Esophagus mucosa (tissue), 1 donor: ENCODE data around the gene TCF15. TPM values are rescaled to one million over a fixed set of nuclear protein-coding genes. Genes with fewer than 3 reads are reported as not detected.

Experiments used
- ATAC-seq: fragments of 200-7000 bp; cut with Tn5 transposase; one replicate; pipeline ENCODE4 v1.9.1; 2020
- total RNA-seq: library from RNA; stranded (reverse); gene quantifications from one replicate; pipeline ENCODE4 v1.2.4, GENCODE V29; 2023
- donor health status: DM: yes; HTN: yes; CAD: no.

TCF15 gene
- total RNA-seq, 1 donor from 2014 or later = not detected

DNA sequence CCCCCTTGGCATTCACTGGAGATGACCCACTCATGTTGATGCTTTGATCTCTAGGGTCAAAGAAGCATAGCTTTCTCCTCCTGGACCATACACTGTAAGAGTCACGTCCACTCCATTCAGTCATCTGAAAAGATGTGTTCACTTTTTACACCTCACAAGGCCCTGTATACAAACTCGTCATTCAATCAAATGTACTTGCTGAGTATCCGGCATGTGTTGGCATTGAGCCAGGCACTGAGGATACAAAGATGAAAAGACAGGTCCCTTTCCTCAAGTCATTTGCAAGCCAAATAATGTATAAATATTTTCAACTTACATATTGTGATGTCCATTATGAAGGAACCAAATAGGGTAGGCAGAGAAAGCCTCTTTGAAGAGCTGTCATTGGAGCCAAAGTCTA is 34.0 kb downstream of the TCF15 start:
- no peak for ATAC-seq

DNA sequence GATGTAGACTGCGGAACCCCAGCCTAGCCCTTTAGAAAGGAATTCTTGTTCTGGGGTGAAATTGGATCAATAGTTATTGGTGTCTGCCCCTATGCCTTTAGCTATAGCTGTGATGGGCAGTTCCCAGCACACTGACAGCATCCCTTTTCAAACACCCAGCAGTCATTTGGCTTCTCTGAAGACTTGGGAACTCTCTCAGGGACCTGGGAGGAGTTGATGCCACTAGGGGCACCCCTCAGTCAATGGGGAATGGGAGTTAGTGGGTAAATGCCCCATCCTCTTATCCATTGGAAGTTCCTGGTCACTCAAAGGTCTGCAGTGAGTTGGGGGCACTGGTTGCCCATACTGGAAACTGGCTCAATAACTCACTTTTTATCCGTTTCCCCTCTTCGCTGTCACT is 34.9 kb downstream of the TCF15 start:
- ATAC-seq = no peak

DNA sequence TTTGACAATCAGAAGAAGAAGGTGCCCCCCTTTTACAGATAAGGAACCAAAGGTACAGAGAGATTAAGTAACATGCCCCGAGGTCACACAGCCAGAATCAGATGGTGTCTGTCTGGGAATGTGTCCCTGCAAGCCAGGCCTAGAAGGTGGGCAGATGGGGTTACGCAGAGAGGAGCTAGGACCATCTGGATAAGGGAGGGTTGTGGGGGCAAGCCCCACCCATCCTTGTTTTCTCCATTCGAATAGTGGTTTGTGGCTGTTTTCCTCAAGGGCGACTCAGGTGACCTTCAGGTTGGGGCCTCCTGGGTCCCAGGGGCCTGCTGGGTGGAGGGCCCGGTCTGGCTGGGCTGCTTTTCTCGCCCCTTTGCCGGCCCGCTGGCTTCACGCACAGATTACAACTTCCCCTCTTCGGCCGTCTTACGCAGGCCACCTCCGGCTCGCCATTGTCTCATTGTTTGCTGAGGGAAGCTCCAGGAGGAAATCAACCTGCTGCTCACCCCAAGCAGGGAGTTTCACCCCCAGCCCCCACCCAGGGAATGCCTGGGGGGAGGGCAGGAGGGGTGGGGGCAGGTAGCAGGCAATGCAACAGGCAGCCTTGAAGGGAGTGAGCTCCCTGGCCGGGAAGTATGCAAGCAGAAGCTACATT is 35.7 kb downstream of the TCF15 start:
- no peak for ATAC-seq

DNA sequence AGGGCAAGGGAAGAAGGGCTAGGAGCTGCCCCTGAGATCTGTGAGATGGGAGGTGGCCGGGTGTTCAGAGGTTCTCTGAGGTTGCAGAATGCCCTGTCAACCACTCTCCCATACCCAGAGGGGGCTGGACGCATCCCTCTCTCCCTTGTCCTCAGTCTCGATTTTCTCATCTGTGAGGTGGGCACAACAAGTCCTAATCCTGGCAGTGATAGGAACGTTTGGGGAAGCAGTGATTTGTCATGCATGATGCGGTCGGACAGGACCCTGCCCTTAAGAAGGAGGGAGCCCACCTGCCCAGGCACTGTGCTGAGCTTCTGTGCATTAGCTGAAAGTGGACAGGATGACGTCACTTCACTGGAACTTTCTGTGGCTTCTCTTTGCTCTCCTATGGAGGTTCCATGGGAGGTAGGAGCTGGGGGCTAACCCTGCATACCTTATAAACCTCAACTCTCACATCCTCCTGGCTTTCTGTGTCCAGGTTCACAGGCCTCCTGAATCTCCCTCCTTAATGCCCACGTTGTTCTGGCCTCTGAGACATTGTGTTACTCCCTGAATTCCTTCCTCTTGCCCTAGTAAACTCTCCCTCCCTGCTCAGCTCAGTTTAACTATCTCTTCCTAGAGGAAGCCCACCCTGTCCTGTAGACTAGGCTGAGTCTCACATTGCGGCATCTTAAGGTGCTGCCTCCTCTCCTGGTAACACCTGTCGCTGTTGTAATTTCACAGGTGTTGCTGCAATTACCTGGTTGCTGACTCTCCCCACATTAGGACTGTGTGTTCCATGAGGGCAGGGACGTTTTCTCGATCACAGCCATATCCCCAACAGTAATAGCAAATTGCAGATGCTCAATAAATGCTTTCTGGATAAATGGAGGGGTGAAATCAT is 36.5 kb downstream of the TCF15 start:
- no peak for ATAC-seq

DNA sequence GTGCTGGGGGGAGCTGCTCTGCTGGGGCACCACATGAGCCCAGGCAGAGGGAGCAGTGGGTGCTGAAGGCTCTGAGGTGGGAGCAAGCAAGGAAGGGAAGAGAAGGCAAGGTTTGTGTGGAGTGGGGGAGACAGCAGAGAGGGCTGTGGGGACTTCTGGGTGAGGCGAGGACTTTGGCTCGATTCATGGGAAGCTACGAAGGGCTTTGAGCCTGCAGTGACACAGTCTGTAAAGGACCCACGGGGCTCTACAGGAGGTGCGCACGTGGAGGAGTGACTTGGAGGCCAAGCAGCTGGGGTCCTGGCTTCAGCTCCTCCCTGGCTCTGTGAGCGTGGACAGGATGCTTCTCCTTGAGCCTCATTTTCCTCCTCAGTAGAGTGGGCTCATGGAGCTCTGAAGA is 37.4 kb downstream of the TCF15 start:
- ATAC-seq = no peak

DNA sequence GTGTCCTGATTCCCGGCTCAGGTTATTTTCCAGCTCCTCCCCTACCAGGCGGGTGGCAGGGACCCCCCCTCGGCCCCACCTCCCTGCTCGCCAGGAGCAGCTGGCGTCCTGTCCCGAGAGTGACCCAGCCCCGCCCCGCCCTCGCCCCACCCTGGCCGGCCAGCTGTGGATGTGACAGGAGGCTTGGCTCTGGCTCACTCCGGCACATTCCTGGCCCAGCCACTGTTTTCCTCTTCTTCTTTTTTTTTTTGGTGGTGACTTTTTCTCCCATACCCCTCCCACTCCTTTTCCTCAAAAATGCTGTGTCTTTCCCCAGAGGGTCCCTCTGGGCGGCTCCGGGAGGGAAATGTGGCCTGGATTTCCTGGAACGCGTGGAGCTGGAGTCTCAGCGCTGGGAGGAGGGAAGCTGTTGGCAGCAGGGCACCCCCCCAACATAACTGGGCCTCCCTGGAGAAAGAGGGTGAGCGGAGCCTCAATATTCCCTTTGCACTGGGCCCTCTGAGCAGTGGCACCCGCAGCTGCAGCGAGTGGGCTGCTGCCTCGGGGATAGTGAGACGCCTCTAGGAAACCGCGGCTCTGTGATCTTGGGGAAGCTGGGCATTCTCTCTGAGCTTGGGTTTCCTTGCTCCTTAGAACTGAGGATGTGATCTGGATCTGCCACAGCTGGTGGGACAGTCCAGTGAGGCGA is 38.2 kb downstream of the TCF15 start:
- ATAC-seq = peak; percentile 79

DNA sequence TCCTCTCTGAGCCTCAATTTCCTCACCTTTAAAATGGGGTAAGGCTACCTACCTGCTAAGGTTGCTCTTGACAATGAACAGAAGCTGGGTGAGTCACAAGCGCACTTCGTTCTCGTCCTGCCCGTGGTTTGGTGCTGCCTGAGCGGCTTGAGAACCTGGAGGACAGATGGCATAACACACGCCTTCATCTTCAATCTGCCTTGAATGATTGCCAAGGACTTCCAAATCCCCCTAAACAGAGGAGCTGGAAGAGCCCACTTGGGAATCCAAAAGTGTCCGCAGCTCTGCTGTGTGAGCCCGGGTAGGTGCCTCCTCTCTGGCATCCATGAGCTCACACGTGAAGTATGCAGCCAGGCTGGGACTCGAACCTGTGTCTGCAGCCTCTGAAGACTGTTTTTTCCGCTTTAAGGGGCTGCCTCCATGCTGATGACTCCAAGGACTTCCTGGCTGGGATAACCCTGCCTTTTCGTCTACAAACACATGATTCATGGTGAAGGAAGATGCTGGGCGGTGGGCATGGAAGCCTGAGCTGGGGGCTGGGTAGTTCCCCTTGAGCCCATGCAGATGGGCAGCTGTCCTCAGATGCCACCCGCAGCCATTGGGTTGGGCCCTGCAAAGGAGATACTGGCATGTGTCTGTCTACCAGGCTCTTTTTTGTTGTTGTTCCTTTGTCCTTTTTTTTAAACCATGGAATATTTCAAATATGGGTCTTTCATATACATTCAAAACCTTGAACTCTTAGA is 41.3 kb downstream of the TCF15 start:
- ATAC-seq = peak; percentile 19

DNA sequence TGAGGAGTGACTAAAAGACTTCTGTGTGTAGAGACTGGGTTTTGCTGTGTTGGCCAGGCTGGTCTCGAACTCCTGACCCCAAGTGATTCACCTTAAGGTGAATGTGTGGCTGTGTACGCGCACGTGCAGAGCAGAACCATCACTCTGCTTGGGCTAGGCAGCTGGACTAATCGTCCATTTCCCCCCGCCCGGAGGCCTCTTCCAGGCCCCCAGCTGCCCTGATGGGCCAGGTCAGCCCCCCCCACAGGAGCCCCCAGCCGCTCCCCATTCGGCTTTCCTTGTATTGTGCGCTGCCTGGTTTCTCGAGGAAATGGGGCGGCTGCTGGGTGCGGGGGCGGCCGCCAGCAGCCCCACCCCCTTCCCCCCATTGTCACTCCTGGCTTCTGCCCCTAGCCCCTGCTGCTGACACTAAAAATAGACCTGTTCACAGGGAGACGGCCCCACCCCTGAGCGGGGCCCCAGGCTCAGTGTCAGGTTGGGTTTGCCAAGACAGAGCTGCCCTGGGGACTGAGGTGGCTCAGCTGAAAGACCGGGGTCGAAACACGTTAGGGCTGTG is 41.9 kb downstream of the TCF15 start:
- peak; percentile 57 for ATAC-seq

DNA sequence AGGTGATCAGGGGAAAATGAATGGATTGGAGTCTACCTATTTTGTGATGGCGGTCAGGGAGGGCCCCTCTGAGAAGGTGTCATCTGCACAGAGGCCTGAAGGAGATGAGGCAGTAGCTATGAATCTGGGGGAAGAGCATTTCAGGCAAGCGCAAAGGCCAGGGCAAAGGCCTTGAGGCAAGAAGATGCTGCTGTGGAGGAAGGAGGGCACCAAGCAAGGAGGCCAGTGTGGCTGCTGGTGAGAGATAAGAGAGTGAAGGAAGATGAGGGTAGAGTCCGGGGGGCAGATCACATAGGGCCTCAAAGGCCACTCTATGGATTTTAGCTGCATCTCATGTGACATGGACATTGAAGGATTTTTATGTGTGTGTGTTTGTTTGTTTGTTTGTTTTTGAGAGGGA is 45.9 kb downstream of the TCF15 start:
- ATAC-seq = no peak

DNA sequence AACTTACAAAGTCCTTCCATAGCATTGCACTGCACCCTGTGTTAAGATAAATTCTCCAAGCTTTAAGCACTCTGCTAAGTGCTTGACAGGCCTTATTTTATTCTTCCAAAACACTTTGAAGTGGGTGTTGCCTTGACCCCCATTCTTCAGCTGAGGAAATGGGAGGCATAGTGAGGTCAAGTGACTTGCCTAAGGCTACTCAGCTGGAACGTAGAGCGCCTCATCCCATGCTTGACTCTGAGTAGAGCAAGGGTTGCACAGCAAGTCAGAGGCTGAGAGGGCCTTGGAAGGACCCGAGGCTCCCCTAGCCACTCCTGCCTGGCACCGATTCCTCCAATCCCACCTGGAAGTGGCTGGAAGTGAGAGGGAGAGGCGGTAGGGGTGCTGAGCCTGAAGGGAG is 46.9 kb downstream of the TCF15 start:
- ATAC-seq = no peak

DNA sequence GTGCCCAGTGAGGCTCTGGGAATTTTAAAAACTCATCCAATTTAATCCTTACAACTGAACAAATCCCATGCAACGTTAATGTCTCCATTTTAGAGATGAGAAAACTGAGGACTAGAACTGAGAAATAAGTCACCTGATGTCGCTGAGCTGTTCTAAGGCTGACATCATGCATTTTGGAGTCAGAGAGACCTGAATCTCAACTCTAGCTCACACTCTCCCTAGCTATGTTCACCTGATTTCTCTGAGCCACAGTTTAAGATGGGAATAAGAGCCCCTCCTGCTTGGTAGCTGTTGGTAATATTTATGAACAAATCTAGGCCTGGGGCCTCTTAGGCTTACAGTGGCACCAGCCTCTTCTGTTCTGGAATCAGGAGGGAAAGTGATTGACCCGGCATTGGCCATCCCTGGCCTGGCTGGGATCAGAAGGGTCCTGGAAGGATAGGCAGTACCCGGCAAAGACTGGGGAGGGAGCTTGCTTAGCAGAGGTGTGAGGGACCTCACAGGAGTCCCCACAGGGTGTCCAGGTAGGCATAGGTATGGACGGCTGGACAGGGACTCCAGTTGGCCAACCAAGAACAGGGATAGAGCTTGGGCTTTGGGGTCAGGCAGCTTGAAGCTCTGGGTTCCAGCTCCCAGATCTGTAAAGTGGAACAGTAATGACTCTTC is 47.7 kb downstream of the TCF15 start:
- peak; percentile 14 for ATAC-seq

DNA sequence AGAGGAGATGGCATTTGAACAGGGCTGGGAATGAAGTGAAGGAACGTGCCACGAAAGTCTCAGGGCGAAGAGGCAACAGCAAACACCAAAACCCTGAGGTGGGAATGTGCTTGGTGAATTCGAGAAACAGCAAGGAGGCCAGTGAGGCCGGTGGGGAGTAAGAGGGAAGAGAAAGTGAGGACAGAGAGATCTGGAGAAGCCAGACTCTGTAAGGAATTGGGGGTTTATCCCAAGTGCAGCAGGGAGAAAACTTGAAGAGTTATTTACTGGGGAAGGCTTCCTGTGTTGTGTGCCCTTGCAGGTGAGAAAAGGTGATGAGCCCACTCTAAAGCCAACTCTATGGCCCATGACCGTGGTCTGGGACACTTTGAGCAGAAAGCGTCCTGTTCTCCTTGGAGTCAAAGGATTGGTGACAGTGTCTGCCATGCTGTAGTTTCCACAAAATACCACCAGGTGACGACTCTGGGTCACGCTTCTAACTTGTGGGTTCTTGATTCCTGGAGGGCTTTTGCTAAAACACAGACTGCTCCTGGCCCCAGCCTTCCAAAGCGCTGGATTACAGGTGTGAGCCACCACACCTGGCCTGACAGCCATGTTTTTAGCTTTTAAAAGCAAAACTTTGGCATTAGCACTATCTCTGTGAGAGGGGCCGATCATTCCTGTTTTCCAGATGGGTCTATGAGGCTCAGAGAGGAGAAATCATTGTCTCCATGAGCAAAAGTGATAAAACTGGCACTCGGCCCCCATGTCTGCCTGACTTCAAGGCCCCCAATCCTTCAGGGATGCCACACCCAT is 48.5 kb downstream of the TCF15 start:
- peak; percentile 73 for ATAC-seq

DNA sequence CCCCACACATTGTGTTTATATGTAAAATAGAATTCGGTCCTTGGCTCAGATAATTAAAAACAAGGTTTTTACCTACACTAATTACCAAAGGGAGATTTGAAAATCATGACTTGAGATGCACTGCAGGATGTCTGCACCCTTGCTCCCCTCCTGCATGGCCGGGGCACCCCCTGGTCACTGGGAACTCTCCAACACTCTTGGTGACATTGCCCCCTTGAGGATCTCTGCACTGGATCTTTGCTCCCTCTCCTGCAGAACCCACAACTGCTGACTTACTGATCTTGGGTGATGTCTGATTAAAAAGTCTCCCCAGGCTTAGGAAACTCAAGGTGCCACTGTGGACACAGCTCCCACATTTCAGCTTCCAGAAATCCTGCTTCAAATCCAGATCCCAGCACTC is 49.4 kb downstream of the TCF15 start:
- ATAC-seq = no peak

DNA sequence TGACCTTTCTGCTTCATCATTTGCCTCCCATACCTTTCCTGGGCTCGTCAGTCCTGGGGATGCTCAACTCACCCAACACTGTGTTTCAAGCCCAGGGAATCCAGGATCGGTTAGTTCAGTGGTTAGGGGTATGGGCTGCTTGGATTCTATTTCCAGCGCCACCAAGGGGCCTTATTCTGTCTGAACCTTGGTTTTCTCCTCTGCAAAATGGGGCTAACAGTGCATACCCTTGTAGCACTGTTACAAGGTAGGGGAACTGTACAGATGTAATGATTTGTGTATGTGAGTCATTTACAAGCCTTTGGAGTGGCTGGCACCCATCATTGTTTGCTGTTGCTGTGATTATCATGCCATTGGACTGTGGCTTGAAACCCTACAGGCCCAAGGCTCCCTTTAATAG is 52.0 kb downstream of the TCF15 start:
- no peak for ATAC-seq

DNA sequence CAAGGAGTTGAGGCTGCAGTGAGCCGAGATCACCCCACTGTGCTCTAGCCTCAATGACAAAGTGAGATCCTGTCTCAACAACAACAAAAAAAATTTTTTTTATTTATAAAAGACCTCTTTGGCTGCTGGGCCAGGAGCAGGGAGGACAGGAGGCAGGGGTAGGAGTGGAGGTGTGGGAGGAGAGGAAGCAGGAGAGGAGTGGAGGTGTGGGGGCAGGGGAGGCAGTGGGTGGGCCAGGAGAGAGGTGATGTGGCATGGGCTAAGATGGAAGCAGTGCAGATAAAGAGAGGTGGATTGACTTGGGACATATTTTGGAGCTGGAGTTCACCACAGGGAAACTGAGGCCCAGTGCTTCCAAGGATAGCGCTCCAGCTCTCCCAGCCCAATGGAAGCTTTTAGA is 53.1 kb downstream of the TCF15 start:
- ATAC-seq = no peak

DNA sequence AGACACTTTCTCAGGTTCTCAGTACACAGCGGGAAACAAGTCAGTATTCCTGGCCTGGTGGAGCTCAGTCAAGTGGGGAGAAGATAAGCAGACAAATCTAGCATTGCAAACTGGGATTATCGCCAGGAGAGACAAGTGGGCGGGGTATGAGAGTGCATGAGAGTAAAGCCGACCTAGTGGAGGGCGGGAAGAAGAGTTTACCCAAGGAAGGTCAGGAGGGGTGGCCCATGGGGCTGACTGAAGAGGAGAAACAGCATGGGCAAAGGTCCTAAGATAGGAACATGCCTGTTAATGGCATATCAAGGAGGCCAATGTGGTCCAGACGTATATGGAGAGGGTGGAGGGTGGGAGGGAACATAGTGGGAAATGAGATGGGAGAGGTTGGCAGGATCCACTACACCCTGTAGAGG is 54.1 kb downstream of the TCF15 start:
- peak; percentile 24 for ATAC-seq

Other genes with a start within 250 kb of the TCF15 start
- 58.0 TPM for gene TRIB3, start 229.5 kb downstream of the TCF15 start, total RNA-seq
- 55.2 TPM for gene RBCK1, start 202.0 kb downstream of the TCF15 start, total RNA-seq
- gene TBC1D20, start 147.8 kb downstream of the TCF15 start, total RNA-seq = 18.8 TPM
- 83.4 TPM for gene CSNK2A1, start 66.5 kb downstream of the TCF15 start, total RNA-seq
- gene SRXN1, start 42.9 kb upstream of the TCF15 start, total RNA-seq = 34.7 TPM
- not detected for gene SCRT2, start 65.5 kb upstream of the TCF15 start, total RNA-seq
- 6.7 TPM for gene SLC52A3, start 158.2 kb upstream of the TCF15 start, total RNA-seq
- gene FAM110A, start 223.4 kb upstream of the TCF15 start, total RNA-seq = 32.8 TPM